Embryonic facial prominence (tissue), 1 donor: ENCODE results near the gene RNASE7.
A peak's percentile ranks its signal among the peaks of the same experiment; 100 is the strongest.

Experiments
- DNase-seq: peaks from one replicate; pipeline ENCODE4 v3.0.0-alpha.2; 2016; ENCODE audit errors: extremely low spot score

RNASE7 gene

DNA sequence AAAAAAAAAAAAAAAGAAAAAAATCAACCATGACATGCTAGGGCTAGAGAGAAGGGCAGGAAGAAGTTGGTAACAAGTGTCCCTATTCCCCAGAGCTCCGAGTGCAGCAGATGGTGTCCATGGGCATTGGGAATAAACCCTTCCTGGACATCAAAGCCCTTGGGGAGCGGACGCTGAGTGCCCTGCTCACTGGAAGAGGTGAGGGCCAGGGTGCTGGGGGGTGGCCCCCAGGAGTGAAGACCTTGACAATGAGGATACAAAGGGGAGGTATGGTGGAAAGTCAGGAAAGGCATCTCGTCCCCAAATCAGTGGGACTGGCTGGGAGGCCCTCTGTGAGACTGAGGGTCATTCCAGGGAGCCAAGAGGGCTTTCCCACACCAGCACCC, 44.7 kb downstream of the RNASE7 start:
- DNase-seq: no peak

- DNase-seq: peak; percentile 82
Observed at GRCh38 chr14:21087294-21088091, 45.3 kb downstream of the RNASE7 start.

- no peak for DNase-seq
Observed at GRCh38 chr14:21088687-21089086, 46.5 kb downstream of the RNASE7 start.

GRCh38 chr14:21089271-21089670, 47.1 kb downstream of the RNASE7 start:
- no peak for DNase-seq

GRCh38 chr14:21089877-21090193, 47.7 kb downstream of the RNASE7 start:
- DNase-seq: no peak

- no peak for DNase-seq
Observed at GRCh38 chr14:21090194-21090939, 48.2 kb downstream of the RNASE7 start.

DNA sequence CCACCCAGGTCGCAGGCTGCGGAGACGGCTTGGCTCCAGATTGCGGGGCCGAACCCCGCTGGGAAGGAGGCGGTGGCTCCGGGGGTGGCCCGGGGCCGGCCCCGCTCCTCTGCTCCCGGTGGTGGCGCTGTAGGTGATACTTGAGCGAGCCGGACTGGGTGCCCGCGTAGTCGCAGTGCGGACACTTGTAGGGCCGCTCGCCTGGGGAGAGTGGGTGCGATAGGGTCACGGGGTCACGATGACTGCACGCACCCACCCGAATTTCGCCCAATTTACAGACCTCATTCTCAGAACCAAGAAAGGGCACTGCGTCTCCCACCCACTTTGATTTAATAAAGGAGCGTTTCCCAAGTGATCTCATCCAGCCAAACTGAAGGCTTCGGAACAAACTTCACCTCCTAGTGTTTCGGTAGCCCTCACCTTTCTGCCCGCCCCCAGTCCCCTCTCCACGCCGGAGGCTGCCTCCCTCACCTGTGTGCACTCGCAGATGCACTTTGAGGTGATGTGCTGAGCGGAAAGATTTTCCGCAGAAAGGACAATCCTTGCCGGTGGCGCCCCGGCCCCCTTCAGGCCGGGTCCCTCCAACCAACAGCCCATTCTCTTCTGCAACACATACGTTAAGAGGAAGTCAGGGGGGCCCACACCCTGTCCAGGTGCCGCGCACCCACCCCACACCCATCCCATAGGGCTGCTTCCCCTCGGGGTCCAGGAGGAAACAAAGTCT, 48.9 kb downstream of the RNASE7 start:
- no peak for DNase-seq

GRCh38 chr14:21091821-21092272, 49.7 kb downstream of the RNASE7 start:
- no peak for DNase-seq

GRCh38 chr14:21092273-21093011, 50.3 kb downstream of the RNASE7 start:
- DNase-seq: no peak

DNA sequence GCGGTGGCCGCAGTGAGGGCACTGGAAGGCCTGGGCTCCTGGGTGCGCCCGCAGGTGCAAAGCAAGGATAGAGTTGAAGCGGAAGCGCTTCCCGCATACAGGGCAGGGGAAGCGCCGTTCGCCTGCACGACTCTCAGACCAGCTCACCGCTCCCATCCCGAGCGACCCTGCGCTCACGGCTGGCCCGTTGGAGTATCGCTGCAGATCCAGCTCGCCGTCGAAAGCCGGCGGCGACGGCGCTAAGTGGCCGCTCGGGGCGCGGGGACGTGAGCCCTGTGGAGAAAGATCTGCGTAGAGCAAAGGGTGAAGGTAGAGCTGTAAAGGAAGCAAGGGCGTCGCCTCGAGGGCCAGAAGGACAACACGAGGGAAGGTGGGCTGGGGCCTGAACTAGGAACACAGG, 50.9 kb downstream of the RNASE7 start:
- DNase-seq: no peak
